Fibroblast of the aortic adventitia (primary cell): ENCODE results near the gene OR8G1. TPM values are rescaled to one million over a fixed set of nuclear protein-coding genes. Genes with fewer than 3 reads are reported as not detected.
A peak's percentile ranks its signal among the peaks of the same experiment; 100 is the strongest.

Experiments used
- DNase-seq: peaks from one replicate; pipeline ENCODE4 v3.0.0-alpha.2; 2010; ENCODE audit warnings: low read depth
- H3K4me3 ChIP-seq: 2 replicates; pipeline ENCODE4 v1.5.1; 2011; ENCODE audit warnings: low read depth, mild to moderate bottlenecking, control low read depth, low read length, moderate library complexity
- CTCF ChIP-seq: IDR thresholded peaks from 2 replicates; pipeline ENCODE4 v1.5.1; 2011; ENCODE audit warnings: mild to moderate bottlenecking, low read length, control low read depth, inconsistent platforms; ENCODE audit not compliant: insufficient read depth
- total RNA-seq: library from RNA; depleted of rRNA; stranded (reverse); fragments of >200 nt; gene quantifications from 2 replicates; pipeline ENCODE4 v1.2.3, GENCODE V29; 2012; ENCODE audit warnings: low replicate concordance

The OR8G1 gene
- total RNA-seq, 1 donor: not detected

GRCh38 chr11:124302347-124303125 is 61.6 kb downstream of the OR8G1 start:
- peak; percentile 8 for DNase-seq
- no peak for TF ChIP-seq CTCF
- H3K4me3 ChIP-seq: no peak overlapping the region

Other genes with a start within 250 kb of the OR8G1 start
- gene OR10G6, start 245.9 kb upstream of the OR8G1 start, total RNA-seq: not detected in 2 replicates
- gene OR10G4, start 228.1 kb upstream of the OR8G1 start, total RNA-seq: not detected in 2 replicates
- not detected in 2 replicates for gene OR10G9, start 218.1 kb upstream of the OR8G1 start, total RNA-seq
- gene OR10G8, start 214.3 kb upstream of the OR8G1 start, total RNA-seq: not detected in 2 replicates
- gene OR10G7, start 199.8 kb upstream of the OR8G1 start, total RNA-seq: not detected in 2 replicates
- 20.5 and 28.4 TPM in 2 replicates for gene VWA5A, start 125.6 kb upstream of the OR8G1 start, total RNA-seq
- not detected in 2 replicates for gene OR10D3, start 57.8 kb upstream of the OR8G1 start, total RNA-seq
- gene OR8G5, start 15.3 kb downstream of the OR8G1 start, total RNA-seq: not detected in 2 replicates
- not detected in 2 replicates for gene OR8D1, start 72.9 kb downstream of the OR8G1 start, total RNA-seq
- not detected in 2 replicates for gene OR8D2, start 79.1 kb downstream of the OR8G1 start, total RNA-seq
- not detected in 2 replicates for gene OR8B2, start 143.4 kb downstream of the OR8G1 start, total RNA-seq
- gene OR8B3, start 157.9 kb downstream of the OR8G1 start, total RNA-seq: not detected in 2 replicates
- gene OR8B4, start 183.8 kb downstream of the OR8G1 start, total RNA-seq: not detected in 2 replicates
- not detected in 2 replicates for gene OR8B8, start 204.6 kb downstream of the OR8G1 start, total RNA-seq